ENCODE data around the gene TIGD7. TPM values are rescaled to one million over a fixed set of nuclear protein-coding genes. Genes with fewer than 3 reads are reported as not detected.

TIGD7 gene
- total RNA-seq, 1 experiment from 2014 or later, result 4.2 TPM

DNA sequence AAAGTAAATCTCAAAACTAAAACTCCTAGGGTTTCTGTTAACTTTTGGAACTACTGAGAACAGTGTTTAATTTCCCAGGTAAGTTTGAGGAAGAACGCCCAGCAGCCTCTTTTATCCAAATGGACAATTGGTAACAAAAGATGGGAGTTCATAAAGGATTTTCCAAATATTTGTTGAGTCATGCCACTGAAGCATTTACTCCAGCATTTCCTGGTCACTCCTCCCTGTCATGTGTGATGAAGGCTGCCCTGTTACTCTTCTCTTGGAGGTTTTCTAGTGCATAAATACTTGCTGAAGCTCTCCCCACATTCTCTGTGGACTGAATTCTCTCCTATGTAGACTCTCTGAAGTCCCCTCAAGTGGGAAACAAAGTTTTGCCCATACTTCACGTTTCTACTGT lies 16.6 kb upstream of the TIGD7 start:
- H2BK15ac ChIP-seq (ENCODE audit: low read depth, low read length), result no peak overlapping the region

More for the DNA sequence above, 16.6 kb upstream of the TIGD7 start:
- Histone ChIP-seq H3K4me1 (ENCODE audit: insufficient read depth, low read length) (no peaks in the 10 kb centered on the region), H3K4me2 (ENCODE audit: insufficient read depth, insufficient read length, low read length) (no peak overlapping the region), H4K20me1 (ENCODE audit: control insufficient read depth, insufficient read depth, insufficient read length) (no peaks in the 10 kb centered on the region), H4K91ac (ENCODE audit: insufficient read length, low read depth, low read length) (no peak overlapping the region), H3K9me3 (ENCODE audit: control insufficient read depth, low read depth, low read length) (peaks cover 53% of the 10 kb centered on the region), H3K23me2 (ENCODE audit: insufficient read length, low read depth, low read length, poor library complexity, severe bottlenecking) (no peaks in the 10 kb centered on the region), H2BK12ac (ENCODE audit: insufficient read length, low read depth, low read length) (no peak overlapping the region), H3K23ac (ENCODE audit: insufficient read length, low read depth, low read length) (no peak overlapping the region), H3K79me1 (ENCODE audit: insufficient read depth, low read depth, low read length, poor library complexity, severe bottlenecking) (no peaks in the 10 kb centered on the region), H3K27ac (ENCODE audit: insufficient read length, low read depth, low read length) (no peak overlapping the region), H3K79me2 (ENCODE audit: insufficient read depth, low read length) (no peaks in the 10 kb centered on the region), H3K14ac (ENCODE audit: insufficient read depth, low read length) (no peak overlapping the region), H3T11ph (ENCODE audit: low read length) (no peak overlapping the region), H2BK20ac (ENCODE audit: low read depth, low read length, poor library complexity, severe bottlenecking) (no peak overlapping the region), H3K4ac (ENCODE audit: low read depth, low read length) (no peak overlapping the region), H3K56ac (ENCODE audit: insufficient read length, low read depth, low read length) (no peak overlapping the region), H2BK120ac (ENCODE audit: low read depth, low read length, poor library complexity, severe bottlenecking) (no peak overlapping the region), H3K9ac (ENCODE audit: extremely low read depth, insufficient read length, low read length) (no peak overlapping the region), H3K27me3 (ENCODE audit: insufficient read depth, low read length) (no peaks in the 10 kb centered on the region), H2AFZ (ENCODE audit: low read length) (no peak overlapping the region), H4K8ac (replicated peaks; ENCODE audit: insufficient read length, low read depth, low read length) (no peak overlapping the region), H3K18ac (ENCODE audit: insufficient read length, low read depth, low read length) (no peak overlapping the region), H2BK5ac (ENCODE audit: insufficient read length, low read length) (no peak overlapping the region), H2AK5ac (ENCODE audit: insufficient read length, low read length) (no peak overlapping the region), H4K5ac (ENCODE audit: insufficient read length, low read depth, low read length) (no peak overlapping the region)
- TF ChIP-seq, protein P1, sequence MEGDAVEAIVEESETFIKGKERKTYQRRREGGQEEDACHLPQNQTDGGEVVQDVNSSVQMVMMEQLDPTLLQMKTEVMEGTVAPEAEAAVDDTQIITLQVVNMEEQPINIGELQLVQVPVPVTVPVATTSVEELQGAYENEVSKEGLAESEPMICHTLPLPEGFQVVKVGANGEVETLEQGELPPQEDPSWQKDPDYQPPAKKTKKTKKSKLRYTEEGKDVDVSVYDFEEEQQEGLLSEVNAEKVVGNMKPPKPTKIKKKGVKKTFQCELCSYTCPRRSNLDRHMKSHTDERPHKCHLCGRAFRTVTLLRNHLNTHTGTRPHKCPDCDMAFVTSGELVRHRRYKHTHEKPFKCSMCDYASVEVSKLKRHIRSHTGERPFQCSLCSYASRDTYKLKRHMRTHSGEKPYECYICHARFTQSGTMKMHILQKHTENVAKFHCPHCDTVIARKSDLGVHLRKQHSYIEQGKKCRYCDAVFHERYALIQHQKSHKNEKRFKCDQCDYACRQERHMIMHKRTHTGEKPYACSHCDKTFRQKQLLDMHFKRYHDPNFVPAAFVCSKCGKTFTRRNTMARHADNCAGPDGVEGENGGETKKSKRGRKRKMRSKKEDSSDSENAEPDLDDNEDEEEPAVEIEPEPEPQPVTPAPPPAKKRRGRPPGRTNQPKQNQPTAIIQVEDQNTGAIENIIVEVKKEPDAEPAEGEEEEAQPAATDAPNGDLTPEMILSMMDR (conservative IDR thresholded peaks at IDR 0.05), result no peak
- peaks cover 30 to 37% (median 35%) of the 10 kb centered on the region in 3 experiments for H3K36me3 Mint-ChIP-seq (ENCODE audit: insufficient read depth in 1 of 3, low read depth in 3 of 3)
- H3K4me1 Mint-ChIP-seq, result no peaks in the 10 kb centered on the region
- no peak overlapping the region for H3K27ac Mint-ChIP-seq
- peaks cover 32% of the 10 kb centered on the region for H3K27me3 Mint-ChIP-seq (ENCODE audit: low read depth)
- no peak for DNase-seq
- peaks cover 74 to 79% of the 10 kb centered on the region in 2 experiments for H3K9me3 Mint-ChIP-seq
- WGBS (ENCODE audit: extremely low coverage, insufficient read length, low lambda C conversion rate), result no CpG with 5 or more reads among the region's 2 CpGs
- no peak overlapping the region for H3K4me3 Mint-ChIP-seq

Measured in H9 (cell line).